Hindlimb muscle (tissue), 1 donor: ENCODE data around the gene CD48. TPM values are rescaled to one million over a fixed set of nuclear protein-coding genes. Genes with fewer than 3 reads are reported as not detected.
"Not testable (repeated sequence)": the region's sequence is repeated elsewhere in the genome, so short reads cannot be mapped to it uniquely, and the experiment has no call there.

ENCODE experiments used
- DNase-seq: peaks from one replicate; pipeline ENCODE4 v3.0.0-alpha.2; 2013
- polyA plus RNA-seq: library from polyadenylated mRNA; unstranded; fragments of 120-200 nt; gene quantifications from one replicate; pipeline ENCODE4 v1.2.1, GENCODE V29; 2013; ENCODE audit not compliant: insufficient read length

CD48 gene
- polyA plus RNA-seq, 1 donor = 2.1 TPM

- DNase-seq = not testable (repeated sequence)
These were observed 981 bp upstream of the CD48 start for GRCh38 chr1:160712525-160713080.

- no peak for DNase-seq
These were observed 383 bp downstream of the CD48 start for GRCh38 chr1:160711276-160711601.

- no peak for DNase-seq
These were observed 937 bp downstream of the CD48 start for GRCh38 chr1:160710517-160711252.

GRCh38 chr1:160709715-160710114 is 1.9 kb downstream of the CD48 start:
- DNase-seq = no peak

- DNase-seq = no peak
These were observed 2.8 kb downstream of the CD48 start for GRCh38 chr1:160708801-160709200.

- no peak for DNase-seq
These were observed 3.5 kb downstream of the CD48 start for GRCh38 chr1:160708118-160708517.

- DNase-seq = no peak
These were observed 4.2 kb downstream of the CD48 start for GRCh38 chr1:160707236-160708064.

GRCh38 chr1:160706526-160707235 is 4.9 kb downstream of the CD48 start:
- DNase-seq = no peak

GRCh38 chr1:160705742-160706141 is 5.9 kb downstream of the CD48 start:
- DNase-seq = no peak

- not testable (repeated sequence) for DNase-seq
These were observed 6.4 kb downstream of the CD48 start for GRCh38 chr1:160705212-160705621.

- DNase-seq = no peak
These were observed 7.4 kb downstream of the CD48 start for GRCh38 chr1:160704250-160704649.

- no peak for DNase-seq
These were observed 9.5 kb downstream of the CD48 start for GRCh38 chr1:160702100-160702499.

GRCh38 chr1:160692390-160692789 is 19.2 kb downstream of the CD48 start:
- DNase-seq = not testable (repeated sequence)

- no peak for DNase-seq
These were observed 26.4 kb downstream of the CD48 start for GRCh38 chr1:160685266-160685665.

- no peak for DNase-seq
These were observed 28.4 kb downstream of the CD48 start for GRCh38 chr1:160682983-160683865.

GRCh38 chr1:160681891-160682140 is 29.8 kb downstream of the CD48 start:
- DNase-seq = no peak

GRCh38 chr1:160681066-160681890 is 30.3 kb downstream of the CD48 start:
- DNase-seq = peak; percentile 43

GRCh38 chr1:160680399-160680798 is 31.2 kb downstream of the CD48 start:
- no peak for DNase-seq

GRCh38 chr1:160679893-160680292 is 31.7 kb downstream of the CD48 start:
- no peak for DNase-seq

- DNase-seq = no peak
These were observed 34.6 kb downstream of the CD48 start for GRCh38 chr1:160676869-160677597.
